H9 (cell line): ENCODE measurements around the gene AP4S1. TPM values are rescaled to one million over a fixed set of nuclear protein-coding genes. Genes with fewer than 3 reads are reported as not detected.

ENCODE experiments used
- DNase-seq: peaks from one replicate; pipeline ENCODE4 v3.0.0-alpha.2; 2017
- H2AFZ ChIP-seq: one replicate; pipeline ENCODE4 v1.6.1; 2013; ENCODE audit warnings: mild to moderate bottlenecking, low read length, control low read depth, moderate library complexity
- H2AK5ac ChIP-seq: 2 replicates; pipeline ENCODE4 v1.6.1; 2013; ENCODE audit warnings: low read length, control low read depth, mixed read lengths; ENCODE audit not compliant: insufficient read length
- H2BK120ac ChIP-seq: one replicate; pipeline ENCODE4 v1.6.1; 2013; ENCODE audit warnings: low read depth, mild to moderate bottlenecking, low read length, control low read depth, inconsistent platforms; ENCODE audit not compliant: poor library complexity, severe bottlenecking
- H2BK12ac ChIP-seq: 2 replicates; pipeline ENCODE4 v1.6.1; 2013; ENCODE audit warnings: low read length, control low read depth, mixed read lengths, low read depth; ENCODE audit not compliant: insufficient read length
- H2BK15ac ChIP-seq: 2 replicates; pipeline ENCODE4 v1.6.1; 2013; ENCODE audit warnings: low read depth, low read length, control low read depth
- H2BK20ac ChIP-seq: one replicate; pipeline ENCODE4 v1.6.1; 2013; ENCODE audit warnings: low read depth, mild to moderate bottlenecking, low read length, control low read depth, inconsistent platforms; ENCODE audit not compliant: poor library complexity, severe bottlenecking
- H2BK5ac ChIP-seq: 2 replicates; pipeline ENCODE4 v1.6.1; 2013; ENCODE audit warnings: low read length, control low read depth, mixed read lengths; ENCODE audit not compliant: insufficient read length
- H3K14ac ChIP-seq: 2 replicates; pipeline ENCODE4 v1.6.1; 2013; ENCODE audit warnings: low read length, control low read depth; ENCODE audit not compliant: insufficient read depth
- H3K18ac ChIP-seq: 2 replicates; pipeline ENCODE4 v1.6.1; 2013; ENCODE audit warnings: low read depth, mild to moderate bottlenecking, mixed read lengths, low read length, control low read depth; ENCODE audit not compliant: insufficient read length
- H3K23ac ChIP-seq: 2 replicates; pipeline ENCODE4 v1.6.1; 2013; ENCODE audit warnings: low read length, control low read depth, mixed read lengths, low read depth; ENCODE audit not compliant: insufficient read length
- H3K23me2 ChIP-seq: 2 replicates; pipeline ENCODE4 v1.6.1; 2013; ENCODE audit warnings: low read depth, mild to moderate bottlenecking, mixed read lengths, low read length, control low read depth; ENCODE audit not compliant: insufficient read length, poor library complexity, severe bottlenecking
- H3K27ac ChIP-seq: 2 replicates; pipeline ENCODE4 v1.5.1; 2013; ENCODE audit warnings: low read length, control low read depth, mixed read lengths, low read depth; ENCODE audit not compliant: insufficient read length
- H3K27me3 ChIP-seq: 2 replicates; pipeline ENCODE4 v1.6.1; 2013; ENCODE audit warnings: low read length, control low read depth, inconsistent platforms; ENCODE audit not compliant: insufficient read depth
- H3K4ac ChIP-seq: 2 replicates; pipeline ENCODE4 v1.6.1; 2013; ENCODE audit warnings: low read depth, mild to moderate bottlenecking, control low read depth, inconsistent platforms, low read length, moderate library complexity
- H3K4me1 ChIP-seq: 2 replicates; pipeline ENCODE4 v1.6.1; 2013; ENCODE audit warnings: low read length, control low read depth, inconsistent platforms; ENCODE audit not compliant: insufficient read depth
- H3K4me2 ChIP-seq: 2 replicates; pipeline ENCODE4 v1.6.1; 2013; ENCODE audit warnings: low read length, control low read depth, mixed read lengths; ENCODE audit not compliant: insufficient read length, insufficient read depth
- H3K56ac ChIP-seq: 2 replicates; pipeline ENCODE4 v1.6.1; 2013; ENCODE audit warnings: low read depth, mild to moderate bottlenecking, mixed read lengths, low read length, control low read depth; ENCODE audit not compliant: insufficient read length
- H3K79me1 ChIP-seq: 2 replicates; pipeline ENCODE4 v1.6.1; 2013; ENCODE audit warnings: low read depth, mild to moderate bottlenecking, moderate library complexity, low read length, control low read depth, inconsistent platforms; ENCODE audit not compliant: insufficient read depth, poor library complexity, severe bottlenecking
- H3K79me2 ChIP-seq: 2 replicates; pipeline ENCODE4 v1.6.1; 2013; ENCODE audit warnings: low read length, control low read depth, inconsistent platforms; ENCODE audit not compliant: insufficient read depth
- H3K9ac ChIP-seq: 2 replicates; pipeline ENCODE4 v1.6.1; 2013; ENCODE audit warnings: low read length, control low read depth, mixed read lengths; ENCODE audit not compliant: insufficient read length; ENCODE audit errors: extremely low read depth
- H3K9me3 ChIP-seq: one replicate; pipeline ENCODE4 v1.6.1; 2013; ENCODE audit warnings: low read depth, low read length, inconsistent platforms; ENCODE audit not compliant: control insufficient read depth
- H3T11ph ChIP-seq: one replicate; pipeline ENCODE4 v1.6.1; 2013; ENCODE audit warnings: mild to moderate bottlenecking, low read length, control low read depth, inconsistent platforms
- H4K20me1 ChIP-seq: one replicate; pipeline ENCODE4 v1.6.1; 2013; ENCODE audit not compliant: control insufficient read depth, insufficient read length, insufficient read depth
- H4K5ac ChIP-seq: 2 replicates; pipeline ENCODE4 v1.6.1; 2013; ENCODE audit warnings: low read depth, mild to moderate bottlenecking, mixed read lengths, low read length, control low read depth; ENCODE audit not compliant: insufficient read length
- H4K8ac ChIP-seq: replicated peaks from 2 replicates; pipeline ENCODE4 v1.6.1; 2013; ENCODE audit warnings: low read length, control low read depth, mixed read lengths, low read depth; ENCODE audit not compliant: insufficient read length
- H4K91ac ChIP-seq: 2 replicates; pipeline ENCODE4 v1.6.1; 2013; ENCODE audit warnings: low read depth, mild to moderate bottlenecking, moderate library complexity, mixed read lengths, low read length, control low read depth; ENCODE audit not compliant: insufficient read length
- H3K27ac Mint-ChIP-seq, 3 experiments: 2 replicates in 2 of 3; 3 replicates in 1 of 3; pipeline ENCODE4 v1.8.0; 2020 to 2021; ENCODE audit warnings: mixed read lengths in 3 of 3, mild to moderate bottlenecking in 1 of 3, moderate library complexity in 1 of 3
- H3K27me3 Mint-ChIP-seq: 2 replicates; pipeline ENCODE4 v1.8.0; 2021; ENCODE audit warnings: low read depth, mild to moderate bottlenecking, moderate library complexity, mixed read lengths
- H3K36me3 Mint-ChIP-seq, 3 experiments: 2 replicates in 2 of 3; 3 replicates in 1 of 3; pipeline ENCODE4 v1.8.0; 2020 to 2021; ENCODE audit warnings: low read depth in 3 of 3, mixed read lengths in 3 of 3; ENCODE audit not compliant: insufficient read depth in 1 of 3
- H3K4me1 Mint-ChIP-seq, 2 experiments: 2 replicates each; pipeline ENCODE4 v1.8.0; 2020; ENCODE audit warnings: mixed read lengths in 2 of 2
- H3K4me3 Mint-ChIP-seq, 2 experiments: 2 replicates in 1 of 2; 3 replicates in 1 of 2; pipeline ENCODE4 v1.8.0; 2020 to 2021; ENCODE audit warnings: mild to moderate bottlenecking in 2 of 2, mixed read lengths in 2 of 2, moderate library complexity in 1 of 2
- H3K9me3 Mint-ChIP-seq, 2 experiments: 2 replicates in 1 of 2; 3 replicates in 1 of 2; pipeline ENCODE4 v1.8.0; 2020; ENCODE audit warnings: mild to moderate bottlenecking in 2 of 2, mixed read lengths in 2 of 2, moderate library complexity in 1 of 2
- WGBS: extraction: QIAGEN DNeasy Blood & Tissue Kit; methylation state at CpG from one replicate; pipeline ENCODE4 v1.1.7; 2013; ENCODE audit warnings: missing lambda C conversion rate, low lambda C conversion rate, mixed read lengths; ENCODE audit not compliant: insufficient read length; ENCODE audit errors: extremely low coverage; 5-methylcytosine and 5-hydroxymethylcytosine counted together
- total RNA-seq: library from RNA; stranded (reverse); gene quantifications from 2 replicates; pipeline ENCODE4 v1.2.1, GENCODE V29; 2021
- TF ChIP-seq, protein P1 (sequence below): fragments of 200-600 bp; sonication (generic); conservative IDR thresholded peaks from 3 replicates; pipeline ENCODE4 v1.8.0; 2021; ENCODE audit warnings: antibody characterized with exemption, mild to moderate bottlenecking

The AP4S1 gene
- total RNA-seq, 1 experiment from 2014 or later: 13.7 TPM

DNA sequence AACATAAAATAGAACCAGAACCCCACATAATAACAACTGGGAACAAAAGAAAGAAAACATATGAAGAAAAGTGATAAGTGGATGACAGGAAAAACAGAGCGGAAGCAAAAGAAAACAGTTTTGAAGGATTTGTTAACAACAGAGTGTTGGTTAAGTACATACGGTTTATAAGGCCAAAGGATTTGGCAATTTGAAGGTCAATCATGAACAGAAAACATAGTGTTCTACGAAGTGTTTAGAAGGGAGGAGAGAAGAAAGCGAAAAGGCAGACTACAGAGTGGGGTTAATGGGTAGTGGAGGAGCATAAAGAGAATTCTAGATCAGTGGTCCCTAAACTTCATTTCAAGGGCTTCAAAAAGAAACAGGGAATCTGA lies 3.9 kb upstream of the AP4S1 start:
- Histone ChIP-seq H3K23ac (no peak overlapping the region), H3K4me1 (no peaks in the 10 kb centered on the region), H3K4ac (no peak overlapping the region), H3T11ph (no peak overlapping the region), H3K79me1 (peaks cover 2% of the 10 kb centered on the region), H3K18ac (no peak overlapping the region), H4K5ac (no peak overlapping the region), H2BK15ac (no peak overlapping the region), H4K8ac (no peak overlapping the region), H2AK5ac (no peak overlapping the region), H3K27ac (no peak overlapping the region), H2AFZ (no peak overlapping the region), H2BK12ac (no peak overlapping the region), H3K56ac (no peak overlapping the region), H2BK120ac (no peak overlapping the region), H3K9ac (no peak overlapping the region), H2BK20ac (no peak overlapping the region), H3K9me3 (no peaks in the 10 kb centered on the region), H2BK5ac (no peak overlapping the region), H4K20me1 (no peaks in the 10 kb centered on the region), H4K91ac (no peak overlapping the region), H3K4me2 (no peak overlapping the region), H3K27me3 (no peaks in the 10 kb centered on the region), H3K79me2 (peaks cover 36% of the 10 kb centered on the region; the same call in 1 of the 2 replicates), H3K23me2 (peaks cover 7% of the 10 kb centered on the region), H3K14ac (no peak overlapping the region)
- WGBS: no CpG with 5 or more reads among the region's 4 CpGs
- no peaks in the 10 kb centered on the region for H3K27me3 Mint-ChIP-seq
- no peak overlapping the region for H3K4me3 Mint-ChIP-seq
- DNase-seq: no peak
- TF ChIP-seq, protein P1, sequence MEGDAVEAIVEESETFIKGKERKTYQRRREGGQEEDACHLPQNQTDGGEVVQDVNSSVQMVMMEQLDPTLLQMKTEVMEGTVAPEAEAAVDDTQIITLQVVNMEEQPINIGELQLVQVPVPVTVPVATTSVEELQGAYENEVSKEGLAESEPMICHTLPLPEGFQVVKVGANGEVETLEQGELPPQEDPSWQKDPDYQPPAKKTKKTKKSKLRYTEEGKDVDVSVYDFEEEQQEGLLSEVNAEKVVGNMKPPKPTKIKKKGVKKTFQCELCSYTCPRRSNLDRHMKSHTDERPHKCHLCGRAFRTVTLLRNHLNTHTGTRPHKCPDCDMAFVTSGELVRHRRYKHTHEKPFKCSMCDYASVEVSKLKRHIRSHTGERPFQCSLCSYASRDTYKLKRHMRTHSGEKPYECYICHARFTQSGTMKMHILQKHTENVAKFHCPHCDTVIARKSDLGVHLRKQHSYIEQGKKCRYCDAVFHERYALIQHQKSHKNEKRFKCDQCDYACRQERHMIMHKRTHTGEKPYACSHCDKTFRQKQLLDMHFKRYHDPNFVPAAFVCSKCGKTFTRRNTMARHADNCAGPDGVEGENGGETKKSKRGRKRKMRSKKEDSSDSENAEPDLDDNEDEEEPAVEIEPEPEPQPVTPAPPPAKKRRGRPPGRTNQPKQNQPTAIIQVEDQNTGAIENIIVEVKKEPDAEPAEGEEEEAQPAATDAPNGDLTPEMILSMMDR: no peak
- H3K27ac Mint-ChIP-seq: peak overlapping the region in 2 of 3 experiments; percentile 7 to 74; a peak in 2 of 7 replicates
- no peaks in the 10 kb centered on the region; a peak in 1 of 5 replicates for H3K9me3 Mint-ChIP-seq
- peaks cover 22 to 24% of the 10 kb centered on the region in 2 experiments for H3K4me1 Mint-ChIP-seq
- peaks cover 11 to 29% (median 26%) of the 10 kb centered on the region in 3 experiments; a peak in 6 of 7 replicates for H3K36me3 Mint-ChIP-seq
